Breast epithelium (tissue), 3 donors: ENCODE measurements around the gene ATOX1.

Experiments
- CTCF ChIP-seq, 3 donors: fragments of 450-650 bp; IDR thresholded peaks; one replicate each; pipeline ENCODE4 v1.5.1; 2016 to 2017; ENCODE audit warnings: antibody characterized with exemption in 3 of 3, mild to moderate bottlenecking in 3 of 3, moderate library complexity in 3 of 3
- POLR2A ChIP-seq: fragments of 450-650 bp; IDR thresholded peaks from one replicate; pipeline ENCODE4 v1.6.1; 2016; ENCODE audit warnings: antibody characterized with exemption, mild to moderate bottlenecking, moderate library complexity
- POLR2AphosphoS5 ChIP-seq, 3 donors: sonication (generic); formaldehyde crosslinking; IDR thresholded peaks; one replicate each; pipeline ENCODE4 v1.6.1; 2017; ENCODE audit warnings: antibody characterized with exemption in 3 of 3

GRCh38 chr5:151766975-151767374 lies 8.5 kb upstream of the ATOX1 start:
- TF ChIP-seq CTCF (IDR thresholded peaks at IDR 0.05) (no peak), POLR2AphosphoS5 (IDR thresholded peaks at IDR 0.05) (no peak), POLR2A (no peak)
